HG02623 (cell line): Measurements from ENCODE around the gene DOK4.

Source experiments
- ATAC-seq: cut with Tn5 transposase; IDR thresholded peaks from one replicate; pipeline ENCODE4 v1.9.1; 2021; ENCODE audit warnings: moderate library complexity; ENCODE audit not compliant: unreplicated experiment

DOK4 gene

GRCh38 chr16:57519796-57520360 lies 33.6 kb upstream of the DOK4 start:
- ATAC-seq, result peak; percentile 58

GRCh38 chr16:57518922-57519321 lies 32.6 kb upstream of the DOK4 start:
- ATAC-seq, result no peak

- no peak for ATAC-seq
Measured at GRCh38 chr16:57518520-57518919, 32.2 kb upstream of the DOK4 start.

- no peak for ATAC-seq
Measured at GRCh38 chr16:57517397-57518367, 31.4 kb upstream of the DOK4 start.

GRCh38 chr16:57516773-57517172 lies 30.5 kb upstream of the DOK4 start:
- ATAC-seq, result no peak

- no peak for ATAC-seq
Measured at GRCh38 chr16:57516176-57516725, 30.0 kb upstream of the DOK4 start.

GRCh38 chr16:57514791-57515600 lies 28.7 kb upstream of the DOK4 start:
- ATAC-seq, result no peak

- ATAC-seq, result no peak
Measured at GRCh38 chr16:57514371-57514770, 28.1 kb upstream of the DOK4 start.

GRCh38 chr16:57513371-57514102 lies 27.2 kb upstream of the DOK4 start:
- no peak for ATAC-seq

- no peak for ATAC-seq
Measured at GRCh38 chr16:57512296-57513001, 26.2 kb upstream of the DOK4 start.

- ATAC-seq, result no peak
Measured at GRCh38 chr16:57510016-57510871, 24.0 kb upstream of the DOK4 start.

- ATAC-seq, result no peak
Measured at GRCh38 chr16:57509231-57509923, 23.1 kb upstream of the DOK4 start.

GRCh38 chr16:57508035-57508425 lies 21.7 kb upstream of the DOK4 start:
- ATAC-seq, result no peak

GRCh38 chr16:57507136-57508034 lies 21.1 kb upstream of the DOK4 start:
- ATAC-seq, result no peak

- ATAC-seq, result no peak
Measured at GRCh38 chr16:57505169-57505568, 18.9 kb upstream of the DOK4 start.

- no peak for ATAC-seq
Measured at GRCh38 chr16:57504491-57504890, 18.2 kb upstream of the DOK4 start.

- no peak for ATAC-seq
Measured at GRCh38 chr16:57504001-57504400, 17.7 kb upstream of the DOK4 start.
